Upper lobe of left lung (tissue), 4 donors: ENCODE data around the gene MC1R.

Source experiments
- POLR2A ChIP-seq, 4 donors: fragments of 450-650 bp; IDR thresholded peaks; one replicate each; pipeline ENCODE4 v1.5.1; 2016 to 2017; ENCODE audit warnings: antibody characterized with exemption in 4 of 4, mild to moderate bottlenecking in 2 of 4
- POLR2AphosphoS5 ChIP-seq, 2 donors: sonication (generic); formaldehyde crosslinking; IDR thresholded peaks; one replicate each; pipeline ENCODE4 v1.5.1; 2017; ENCODE audit warnings: antibody characterized with exemption in 2 of 2
- TF ChIP-seq, protein P1 (sequence below), 6 experiments: fragments of 450-650 bp in 4 of 6; fragments of 200-600 bp in 2 of 6; sonication (generic) in 2 of 6; IDR thresholded peaks; one replicate each; pipeline ENCODE4 v1.5.1; 2016 to 2019; ENCODE audit warnings: antibody characterized with exemption in 6 of 6

DNA sequence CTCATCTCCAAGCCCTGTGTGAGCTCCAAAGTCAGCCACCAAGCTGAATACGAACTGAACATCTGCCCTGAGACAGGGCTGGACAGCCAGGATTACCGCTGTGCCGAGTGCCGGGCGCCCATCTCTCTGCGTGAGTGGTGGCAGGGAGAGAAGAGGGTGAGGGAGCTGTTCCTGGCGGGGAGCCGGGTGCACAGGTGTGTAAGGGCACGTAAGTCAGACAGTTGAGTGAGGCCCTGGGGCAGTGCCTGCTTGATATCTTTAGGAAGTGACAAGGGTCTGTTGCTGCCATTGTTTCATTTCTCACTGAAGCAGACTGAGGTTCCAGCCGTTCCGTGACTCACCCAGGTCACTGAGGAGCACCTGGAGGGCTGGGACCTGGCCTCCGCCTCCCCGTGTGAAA, 42.3 kb downstream of the MC1R start:
- TF ChIP-seq, protein P1, sequence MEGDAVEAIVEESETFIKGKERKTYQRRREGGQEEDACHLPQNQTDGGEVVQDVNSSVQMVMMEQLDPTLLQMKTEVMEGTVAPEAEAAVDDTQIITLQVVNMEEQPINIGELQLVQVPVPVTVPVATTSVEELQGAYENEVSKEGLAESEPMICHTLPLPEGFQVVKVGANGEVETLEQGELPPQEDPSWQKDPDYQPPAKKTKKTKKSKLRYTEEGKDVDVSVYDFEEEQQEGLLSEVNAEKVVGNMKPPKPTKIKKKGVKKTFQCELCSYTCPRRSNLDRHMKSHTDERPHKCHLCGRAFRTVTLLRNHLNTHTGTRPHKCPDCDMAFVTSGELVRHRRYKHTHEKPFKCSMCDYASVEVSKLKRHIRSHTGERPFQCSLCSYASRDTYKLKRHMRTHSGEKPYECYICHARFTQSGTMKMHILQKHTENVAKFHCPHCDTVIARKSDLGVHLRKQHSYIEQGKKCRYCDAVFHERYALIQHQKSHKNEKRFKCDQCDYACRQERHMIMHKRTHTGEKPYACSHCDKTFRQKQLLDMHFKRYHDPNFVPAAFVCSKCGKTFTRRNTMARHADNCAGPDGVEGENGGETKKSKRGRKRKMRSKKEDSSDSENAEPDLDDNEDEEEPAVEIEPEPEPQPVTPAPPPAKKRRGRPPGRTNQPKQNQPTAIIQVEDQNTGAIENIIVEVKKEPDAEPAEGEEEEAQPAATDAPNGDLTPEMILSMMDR (IDR thresholded peaks at IDR 0.05), result no peak
- TF ChIP-seq POLR2AphosphoS5 (IDR thresholded peaks at IDR 0.05), result no peak
- TF ChIP-seq POLR2A (IDR thresholded peaks at IDR 0.05), result no peak
